NT2/D1 (cell line): ENCODE measurements around the gene ADGRB3.

Source experiments
- DNase-seq: peaks from one replicate; pipeline ENCODE4 v3.0.0-alpha.2; 2011; ENCODE audit warnings: low read depth, low spot score
- H3K27me3 ChIP-seq: 2 replicates; pipeline ENCODE4 v1.6.0; 2011; ENCODE audit warnings: mild to moderate bottlenecking; ENCODE audit not compliant: insufficient read length, insufficient read depth
- H3K36me3 ChIP-seq: 2 replicates; pipeline ENCODE4 v1.6.1; 2011; ENCODE audit warnings: mild to moderate bottlenecking, low read length, mixed read lengths; ENCODE audit not compliant: insufficient read depth, insufficient read length
- H3K4me1 ChIP-seq: 2 replicates; pipeline ENCODE4 v1.5.1; 2011; ENCODE audit not compliant: insufficient read depth, insufficient read length
- H3K4me3 ChIP-seq: 2 replicates; pipeline ENCODE4 v1.5.1; 2011; ENCODE audit warnings: low read depth; ENCODE audit not compliant: insufficient read length
- H3K9ac ChIP-seq: 2 replicates; pipeline ENCODE4 v1.6.0; 2011; ENCODE audit warnings: low read depth; ENCODE audit not compliant: insufficient read length
- H3K9me3 ChIP-seq: 2 replicates; pipeline ENCODE4 v1.5.1; 2011; ENCODE audit warnings: mild to moderate bottlenecking, low read length; ENCODE audit not compliant: insufficient read depth
- SUZ12 ChIP-seq: IDR thresholded peaks from 2 replicates; pipeline ENCODE4 v1.6.1; 2011; ENCODE audit not compliant: insufficient read length, insufficient read depth; ENCODE audit errors: extremely low read depth
- YY1 ChIP-seq: IDR thresholded peaks from 2 replicates; pipeline ENCODE4 v1.6.1; 2011; ENCODE audit not compliant: insufficient read length, insufficient read depth
- ZNF274 ChIP-seq: IDR thresholded peaks from 2 replicates; pipeline ENCODE4 v1.6.1; 2011; ENCODE audit warnings: mild to moderate bottlenecking, low read depth, low read length

ADGRB3 gene

GRCh38 chr6:68649669-68650068, 14.6 kb downstream of the ADGRB3 start:
- Histone ChIP-seq H3K9me3 (no peaks in the 10 kb centered on the region), H3K4me3 (no peak overlapping the region), H3K4me1 (no peaks in the 10 kb centered on the region), H3K9ac (no peak overlapping the region), H3K36me3 (no peaks in the 10 kb centered on the region), H3K27me3 (no peaks in the 10 kb centered on the region)
- no peak for TF ChIP-seq YY1
- TF ChIP-seq ZNF274: no peak
- TF ChIP-seq SUZ12: no peak
- no peak for DNase-seq

GRCh38 chr6:68650142-68650541, 15.1 kb downstream of the ADGRB3 start:
- no peaks in the 10 kb centered on the region for H3K9me3 ChIP-seq
- H3K9ac ChIP-seq: no peak overlapping the region
- TF ChIP-seq YY1 (no peak), SUZ12 (no peak), ZNF274 (no peak)
- H3K27me3 ChIP-seq: no peaks in the 10 kb centered on the region
- H3K36me3 ChIP-seq: no peaks in the 10 kb centered on the region
- no peaks in the 10 kb centered on the region for H3K4me1 ChIP-seq
- no peak overlapping the region for H3K4me3 ChIP-seq
- no peak for DNase-seq

- H3K9me3 ChIP-seq: no peaks in the 10 kb centered on the region
- H3K36me3 ChIP-seq: no peaks in the 10 kb centered on the region
- H3K4me3 ChIP-seq: no peak overlapping the region
- H3K9ac ChIP-seq: no peak overlapping the region
- no peaks in the 10 kb centered on the region for H3K27me3 ChIP-seq
- TF ChIP-seq SUZ12: no peak
- no peaks in the 10 kb centered on the region for H3K4me1 ChIP-seq
- DNase-seq: no peak
Observed at GRCh38 chr6:68651011-68651985, 16.2 kb downstream of the ADGRB3 start.

- H3K27me3 ChIP-seq: no peaks in the 10 kb centered on the region
- no peaks in the 10 kb centered on the region for H3K36me3 ChIP-seq
- H3K9ac ChIP-seq: no peak overlapping the region
- TF ChIP-seq SUZ12 (no peak), ZNF274 (no peak), YY1 (no peak)
- H3K4me1 ChIP-seq: no peaks in the 10 kb centered on the region
- DNase-seq: no peak
- no peak overlapping the region for H3K4me3 ChIP-seq
- H3K9me3 ChIP-seq: no peaks in the 10 kb centered on the region
Observed at GRCh38 chr6:68652117-68652536, 17.0 kb downstream of the ADGRB3 start.

- Histone ChIP-seq H3K9me3 (no peaks in the 10 kb centered on the region), H3K4me3 (no peak overlapping the region), H3K36me3 (no peaks in the 10 kb centered on the region), H3K9ac (no peak overlapping the region), H3K4me1 (no peaks in the 10 kb centered on the region), H3K27me3 (no peaks in the 10 kb centered on the region)
- no peak for DNase-seq
- no peak for TF ChIP-seq ZNF274
- no peak for TF ChIP-seq YY1
- no peak for TF ChIP-seq SUZ12
Observed at GRCh38 chr6:68653074-68653705, 18.1 kb downstream of the ADGRB3 start.

GRCh38 chr6:68653706-68654089, 18.6 kb downstream of the ADGRB3 start:
- TF ChIP-seq SUZ12 (no peak), YY1 (no peak), ZNF274 (no peak)
- Histone ChIP-seq H3K9ac (no peak overlapping the region), H3K4me3 (no peak overlapping the region), H3K9me3 (no peaks in the 10 kb centered on the region), H3K36me3 (no peaks in the 10 kb centered on the region), H3K27me3 (no peaks in the 10 kb centered on the region), H3K4me1 (no peaks in the 10 kb centered on the region)
- no peak for DNase-seq

GRCh38 chr6:68654134-68654533, 19.1 kb downstream of the ADGRB3 start:
- H3K4me3 ChIP-seq: no peak overlapping the region
- DNase-seq: no peak
- no peaks in the 10 kb centered on the region for H3K27me3 ChIP-seq
- H3K36me3 ChIP-seq: no peaks in the 10 kb centered on the region
- H3K9me3 ChIP-seq: no peaks in the 10 kb centered on the region
- H3K9ac ChIP-seq: no peak overlapping the region
- no peaks in the 10 kb centered on the region for H3K4me1 ChIP-seq
- no peak for TF ChIP-seq SUZ12
- TF ChIP-seq YY1: no peak
- TF ChIP-seq ZNF274: no peak

- no peak for TF ChIP-seq ZNF274
- TF ChIP-seq YY1: no peak
- no peak for TF ChIP-seq SUZ12
- H3K27me3 ChIP-seq: no peaks in the 10 kb centered on the region
- no peak for DNase-seq
Observed at GRCh38 chr6:68655028-68655427, 19.9 kb downstream of the ADGRB3 start.

More at GRCh38 chr6:68655028-68655427, 19.9 kb downstream of the ADGRB3 start:
- Histone ChIP-seq H3K4me3 (no peak overlapping the region), H3K9ac (no peak overlapping the region), H3K36me3 (no peaks in the 10 kb centered on the region), H3K9me3 (no peaks in the 10 kb centered on the region), H3K4me1 (no peaks in the 10 kb centered on the region)
